K562 (cell line): Measurements from ENCODE around the gene FBXO4. TPM values are rescaled to one million over a fixed set of nuclear protein-coding genes. Genes with fewer than 3 reads are reported as not detected.
A peak's percentile ranks its signal among the peaks of the same experiment; 100 is the strongest.

ENCODE experiments used
- ATAC-seq: fragments of 200-7000 bp; cut with Tn5 transposase; 3 replicates; pipeline ENCODE4 v1.9.1; 2020; ENCODE audit warnings: moderate library complexity
- BruUV-seq: library from RNA; stranded (reverse); fragments of 400-500 nt; replicated peaks from 2 replicates; lab custom pipeline; 2021; lab: Mats Ljungman, UMichigan
- CTCF ChIA-PET: fragments of 300-600 bp; formaldehyde crosslinking; extraction: SDS; loops from one replicate; lab custom pipeline; 2021; ENCODE audit warnings: low intra/inter-chr PET ratio; lab: Yijun Ruan, JAX
- POLR2A ChIA-PET: fragments of 300-600, 350-650 bp; sonication (Branson Sonifier 250); formaldehyde crosslinking; extraction: SDS; loops from one replicate; lab custom pipeline; 2021; ENCODE audit warnings: antibody characterized with exemption, inconsistent platforms; lab: Yijun Ruan, JAX
- DNase-seq, 4 experiments: peaks; one replicate each; pipeline versions ENCODE4 v3.0.0 to v3.0.0-alpha.2; 2011 to 2018; ENCODE audit warnings: low spot score in 3 of 4, mixed read lengths in 3 of 4; ENCODE audit errors: extremely low read depth in 1 of 4
- FAIRE-seq: peaks from 2 replicates; lab custom pipeline; 2011; peaks lifted over from hg19 to GRCh38; lab: Jason Lieb, UNC
- H2AFZ ChIP-seq: 2 replicates; pipeline ENCODE4 v1.6.0; 2011; ENCODE audit warnings: low read depth, low read length, control low read depth, inconsistent platforms
- H3K27ac ChIP-seq: fragments of 200-600 bp; 3 replicates; pipeline ENCODE4 v1.8.0; 2011; ENCODE audit warnings: low read depth, mild to moderate bottlenecking, control low read depth, inconsistent platforms, low read length, moderate library complexity, mixed read lengths; ENCODE audit errors: extremely low read depth
- H3K27me3 ChIP-seq, 2 experiments: fragments of 300-600 bp in 1 of 2; 2 replicates in 1 of 2; 3 replicates in 1 of 2; pipeline versions ENCODE4 v1.6.0 to v1.8.0; 2011; ENCODE audit warnings: inconsistent platforms in 2 of 2, low read length in 2 of 2, mild to moderate bottlenecking in 1 of 2, mixed read lengths in 1 of 2, moderate library complexity in 1 of 2; ENCODE audit not compliant: control insufficient read depth in 2 of 2, insufficient read depth in 2 of 2
- H3K36me3 ChIP-seq: fragments of 300-600 bp; 3 replicates; pipeline ENCODE4 v1.8.0; 2011; ENCODE audit warnings: mild to moderate bottlenecking, low read length, inconsistent platforms; ENCODE audit not compliant: control insufficient read depth, insufficient read depth
- H3K4me1 ChIP-seq, 2 experiments: fragments of 200-600 bp in 1 of 2; replicated peaks in 1 of 2; 2 replicates in 1 of 2; 3 replicates in 1 of 2; pipeline versions ENCODE4 v1.5.1 to v1.8.0; 2011; ENCODE audit warnings: inconsistent platforms in 2 of 2, low read length in 2 of 2, mild to moderate bottlenecking in 1 of 2, mixed read lengths in 1 of 2, moderate library complexity in 1 of 2; ENCODE audit not compliant: control insufficient read depth in 2 of 2, insufficient read depth in 2 of 2
- H3K4me2 ChIP-seq: 2 replicates; pipeline ENCODE4 v1.6.1; 2011; ENCODE audit warnings: low read length, control low read depth, inconsistent platforms, mixed read lengths; ENCODE audit not compliant: insufficient read depth
- H3K4me3 ChIP-seq: fragments of 200-600 bp; sonication (generic), shearing (Covaris generic); 2 replicates; pipeline ENCODE4 v1.5.1; 2016; ENCODE audit warnings: control low read depth, inconsistent platforms
- H3K79me2 ChIP-seq: fragments of 200-600 bp; 3 replicates; pipeline ENCODE4 v1.8.0; 2011; ENCODE audit warnings: low read length, inconsistent platforms; ENCODE audit not compliant: control insufficient read depth, insufficient read depth
- H3K9ac ChIP-seq, 2 experiments: 2 replicates each; pipeline versions ENCODE4 v1.6.0 to v1.6.1; 2011; ENCODE audit warnings: low read depth in 2 of 2, low read length in 2 of 2, control low read depth in 1 of 2, inconsistent platforms in 1 of 2, mild to moderate bottlenecking in 1 of 2, mixed read lengths in 1 of 2; ENCODE audit not compliant: insufficient read depth in 1 of 2
- H3K9me1 ChIP-seq: one replicate; pipeline ENCODE4 v1.6.0; 2011; ENCODE audit warnings: inconsistent platforms, mild to moderate bottlenecking, low read length, moderate library complexity; ENCODE audit not compliant: control insufficient read depth, insufficient read depth
- H3K9me3 ChIP-seq: replicated peaks from 2 replicates; pipeline ENCODE4 v1.5.1; 2011; ENCODE audit warnings: low read depth, low read length, inconsistent platforms; ENCODE audit not compliant: control insufficient read depth, insufficient read depth
- H4K20me1 ChIP-seq: replicated peaks from 2 replicates; pipeline ENCODE4 v1.6.1; 2011; ENCODE audit warnings: low read length, inconsistent platforms, mixed read lengths; ENCODE audit not compliant: control insufficient read depth, insufficient read depth
- ASH1L ChIP-seq: fragments of 450-650 bp; IDR thresholded peaks from 2 replicates; pipeline ENCODE4 v1.6.1; 2018; ENCODE audit warnings: borderline replicate concordance, mild to moderate bottlenecking, low read depth; ENCODE audit not compliant: partially characterized antibody
- CBX3 ChIP-seq, 2 experiments: IDR thresholded peaks; 1 replicate in 1 of 2; 2 replicates in 1 of 2; pipeline ENCODE4 v1.6.1; 2012; ENCODE audit warnings: inconsistent platforms in 2 of 2, low read length in 2 of 2, borderline replicate concordance in 1 of 2, control low read depth in 1 of 2
- DIDO1 ChIP-seq: fragments of 450-650 bp; IDR thresholded peaks from 2 replicates; pipeline ENCODE4 v1.6.1; 2016; ENCODE audit warnings: low read depth, missing biosample characterization, missing genetic modification characterization
- ELF2 ChIP-seq: fragments of 250-450 bp; sonication (Bioruptor Pico); IDR thresholded peaks from 2 replicates; pipeline ENCODE4 v1.5.0; 2021; ENCODE audit warnings: mild to moderate bottlenecking
- ETV5 ChIP-seq: sonication (generic); formaldehyde crosslinking; IDR thresholded peaks from 2 replicates; pipeline ENCODE4 v1.4.0; 2020; ENCODE audit warnings: low read depth, mild to moderate bottlenecking, missing genetic modification reagents
- GTF2F1 ChIP-seq: IDR thresholded peaks from 2 replicates; pipeline ENCODE4 v1.6.1; 2011; ENCODE audit warnings: low read depth, low read length, improper control_type of control experiment
- RBM14 ChIP-seq: fragments of 200-400 bp; formaldehyde crosslinking; IDR thresholded peaks from 2 replicates; pipeline ENCODE4 v1.6.1; 2018; ENCODE audit warnings: low read depth, mild to moderate bottlenecking, low read length, moderate library complexity, borderline replicate concordance; ENCODE audit not compliant: insufficient read depth
- RHOXF2B ChIP-seq: fragments of 250-450 bp; sonication (Bioruptor Pico); conservative IDR thresholded peaks from 2 replicates; pipeline ENCODE4 v1.5.1; 2021
- TAF7 ChIP-seq: fragments of 450-650 bp; IDR thresholded peaks from 2 replicates; pipeline ENCODE4 v1.6.1; 2016; ENCODE audit warnings: missing genetic modification characterization, missing compliant biosample characterization
- TEAD2 ChIP-seq: fragments of 450-650 bp; IDR thresholded peaks from 2 replicates; pipeline ENCODE4 v1.6.1; 2016; ENCODE audit warnings: missing genetic modification characterization, control low read depth, missing compliant biosample characterization
- TGIF2 ChIP-seq: sonication (generic); formaldehyde crosslinking; IDR thresholded peaks from 2 replicates; pipeline ENCODE4 v1.8.1; 2022; ENCODE audit warnings: mild to moderate bottlenecking, missing genetic modification reagents, moderate library complexity
- ZC3H11A ChIP-seq: IDR thresholded peaks from 2 replicates; pipeline ENCODE4 v1.6.1; 2012; ENCODE audit warnings: low read depth, low read length, improper control_type of control experiment
- ZC3H4 ChIP-seq: sonication (generic); formaldehyde crosslinking; IDR thresholded peaks from 2 replicates; pipeline ENCODE4 v1.9.0; 2021; ENCODE audit warnings: missing genetic modification reagents, borderline replicate concordance
- ZFX ChIP-seq: sonication (generic); formaldehyde crosslinking; IDR thresholded peaks from 2 replicates; pipeline ENCODE4 v1.8.0; 2022; ENCODE audit warnings: mild to moderate bottlenecking, missing genetic modification reagents, moderate library complexity
- ZNF263 ChIP-seq: sonication (generic); formaldehyde crosslinking; IDR thresholded peaks from 2 replicates; pipeline ENCODE4 v1.8.0; 2022; ENCODE audit warnings: mild to moderate bottlenecking, missing genetic modification reagents, borderline replicate concordance
- ZNF408 ChIP-seq: fragments of 250-450 bp; sonication (Bioruptor Pico); IDR thresholded peaks from 2 replicates; pipeline ENCODE4 v1.4.0; 2020; ENCODE audit warnings: low read depth, mild to moderate bottlenecking, moderate library complexity
- ZNF583 ChIP-seq: fragments of 250-450 bp; sonication (Bioruptor Pico); IDR thresholded peaks from 2 replicates; pipeline ENCODE4 v1.4.0; 2020
- WGBS: fragments of 100-300 bp; shearing (Covaris generic); methylation state at CpG from one replicate; pipeline ENCODE4 v1.1.6; 2016; ENCODE audit warnings: low coverage, mixed read lengths; ENCODE audit not compliant: insufficient coverage; ENCODE audit errors: missing lambda C conversion rate; 5-methylcytosine and 5-hydroxymethylcytosine counted together
- in situ Hi-C: fragments of 300-500 bp; cut with MboI; formaldehyde crosslinking; loops from 4 replicates; pipeline ENCODE4 v1.15.0; 2018; ENCODE audit warnings: inconsistent platforms, mixed read lengths
- intact Hi-C: fragments of 100-400 bp; cut with micrococcal nuclease; formaldehyde crosslinking; loops from 2 replicates; pipeline ENCODE4 v1.14.2; 2022
- polyA plus RNA-seq, 8 experiments: library from polyadenylated mRNA; depleted of rRNA in 4 of 8; stranded (reverse) in 5 of 8; unstranded in 3 of 8; fragments of >200 nt; fragmentation: Nextera tagmentation in 2 of 8; fragmentation: Illumina TruSeq in 1 of 8; extraction: Ambion mirVana in 2 of 8; extraction: Trizol in 1 of 8; gene quantifications; 2 replicates each; pipeline versions ENCODE4 v1.2.1 to v1.2.3, GENCODE V29; 2011 to 2014; ENCODE audit warnings: inconsistent platforms in 1 of 8, missing spikeins in 1 of 8
- total RNA-seq, 7 experiments: library from RNA; depleted of rRNA in 6 of 7; stranded (reverse); fragments of >200 nt in 6 of 7; fragmentation: Illumina TruSeq in 2 of 7; extraction: Trizol in 2 of 7; gene quantifications; 2 replicates each; pipeline versions ENCODE4 v1.2.1 to v1.2.3, GENCODE V29; 2011 to 2021; ENCODE audit warnings: low replicate concordance in 1 of 7
- TF ChIP-seq, protein P1 (sequence below), 2 experiments: IDR thresholded peaks; 2 replicates each; pipeline ENCODE4 v1.6.1; 2011; ENCODE audit warnings: borderline replicate concordance in 1 of 2, control low read depth in 1 of 2, low read depth in 1 of 2, low read length in 1 of 2, mild to moderate bottlenecking in 1 of 2, mixed read lengths in 1 of 2, moderate library complexity in 1 of 2; ENCODE audit not compliant: insufficient read depth in 1 of 2, insufficient read length in 1 of 2, poor library complexity in 1 of 2, severe bottlenecking in 1 of 2; ENCODE audit errors: extremely low read depth in 1 of 2
- TF ChIP-seq, protein P2 (sequence below): sonication (generic); formaldehyde crosslinking; IDR thresholded peaks from 2 replicates; pipeline ENCODE4 v1.9.0; 2022; ENCODE audit warnings: mild to moderate bottlenecking, missing genetic modification reagents
- TF ChIP-seq, protein P3 (sequence below): sonication (generic); formaldehyde crosslinking; IDR thresholded peaks from 2 replicates; pipeline ENCODE4 v1.5.0; 2020; ENCODE audit warnings: missing genetic modification reagents

The FBXO4 gene
- total and polyA plus RNA-seq, 9 of the 15 experiments (the other 6 are each of a cell fraction or from before 2014, with no cell fraction given) = 5.9 to 33.4 (median 19.6) TPM

DNA sequence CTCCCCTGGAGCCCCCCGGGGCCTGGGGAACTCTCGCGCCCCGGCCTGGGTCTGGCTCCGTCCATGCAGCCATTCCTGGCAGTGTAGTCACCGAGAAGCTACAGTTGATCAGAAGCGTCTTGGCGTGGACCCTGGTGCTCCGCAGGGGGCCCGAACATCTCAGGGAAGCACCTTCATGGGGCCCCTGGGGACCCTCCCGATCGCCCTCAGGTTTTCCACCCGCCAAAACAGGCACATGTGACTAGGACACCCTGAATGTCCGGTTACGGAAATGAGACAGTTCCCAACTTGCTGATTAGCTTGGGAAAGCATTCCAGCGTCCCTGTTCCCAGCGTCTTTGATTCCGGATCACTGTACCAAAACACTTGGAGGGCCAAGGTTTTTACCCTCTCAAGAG, 472 bp downstream of the FBXO4 start:
- H3K36me3 ChIP-seq = peaks cover 34% of the 10 kb centered on the region; the same call in 2 of the 3 replicates
- in situ Hi-C loops (no loop called here), intact Hi-C loops (loop anchor here (1.0 to 2.0 kb wide), 3 partner anchors 21 to 69 kb away; partner anchors contain the start of gene RIMOC1)
- BruUV-seq = no TSS peak
- H4K20me1 ChIP-seq = no peaks in the 10 kb centered on the region
- peak overlapping the region; percentile 91 to 99 for H3K9ac ChIP-seq
- no peaks in the 10 kb centered on the region; the same call in 1 of the 2 replicates for H3K9me3 ChIP-seq
- H3K4me3 ChIP-seq = peak overlapping the region; percentile 66
- H3K4me2 ChIP-seq = peak overlapping the region; percentile 94
- ATAC-seq = peak; percentile 73
- ChIA-PET CTCF (interaction anchor here (1.0 kb wide), 1 partner anchor 68 kb away, joined by 5 read pairs; no protein-coding TSS in a partner anchor), POLR2A (interaction anchor here (0.9 to 1.9 kb wide), 10 partner anchors 9 to 59 kb away, joined by 3 to 10 read pairs (median 4); partner anchors contain the start of gene RIMOC1)
- peaks cover 27% of the 10 kb centered on the region for H3K79me2 ChIP-seq
- H3K4me1 ChIP-seq = peaks cover 9 to 13% of the 10 kb centered on the region in 2 experiments; a peak in 3 of 5 replicates
- peak overlapping the region; percentile 100 for H2AFZ ChIP-seq
- peak; percentile 54 to 76 (median 70) for DNase-seq
- no peaks in the 10 kb centered on the region for H3K9me1 ChIP-seq
- no peaks in the 10 kb centered on the region for H3K27me3 ChIP-seq
- no peak for FAIRE-seq
- peak overlapping the region; percentile 91 for H3K27ac ChIP-seq
- 0% methylated on average over 14 of the region's 18 CpGs for WGBS
- no peak for TF ChIP-seq ZNF583 (CRISPR knock-in tag)
- no peak for TF ChIP-seq ASH1L
- TF ChIP-seq TEAD2 (tag) = no peak
- no peak for TF ChIP-seq TAF7 (tag)
- TF ChIP-seq ETV5 (CRISPR knock-in tag) = no peak
- no peak for TF ChIP-seq GTF2F1
- TF ChIP-seq, protein P1, sequence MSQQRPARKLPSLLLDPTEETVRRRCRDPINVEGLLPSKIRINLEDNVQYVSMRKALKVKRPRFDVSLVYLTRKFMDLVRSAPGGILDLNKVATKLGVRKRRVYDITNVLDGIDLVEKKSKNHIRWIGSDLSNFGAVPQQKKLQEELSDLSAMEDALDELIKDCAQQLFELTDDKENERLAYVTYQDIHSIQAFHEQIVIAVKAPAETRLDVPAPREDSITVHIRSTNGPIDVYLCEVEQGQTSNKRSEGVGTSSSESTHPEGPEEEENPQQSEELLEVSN (IDR thresholded peaks at IDR 0.05; ENCODE audit: borderline replicate concordance in 1 of 2, extremely low read depth in 1 of 2, insufficient read depth in 1 of 2, insufficient read length in 1 of 2, low read depth in 1 of 2, low read length in 1 of 2, poor library complexity in 1 of 2, severe bottlenecking in 1 of 2) = peak in 1 of 2 experiments; percentile 81
- no peak for TF ChIP-seq ZNF408 (CRISPR knock-in tag)
- no peak for TF ChIP-seq CBX3 (IDR thresholded peaks at IDR 0.05; ENCODE audit: borderline replicate concordance in 1 of 2, low read length in 2 of 2)
- 0 out of 2 replicates have a peak, but pooled peaks have one; percentile 81 for TF ChIP-seq ZC3H4
- no peak for TF ChIP-seq ZC3H11A
- 0 out of 2 replicates have a peak, but pooled peaks have one; percentile 7 for TF ChIP-seq RBM14
- TF ChIP-seq RHOXF2B (CRISPR knock-in tag) = no peak
- 0 out of 2 replicates have a peak, but pooled peaks have one; percentile 75 for TF ChIP-seq ZFX
- TF ChIP-seq TGIF2 (CRISPR knock-in tag) = no peak
- TF ChIP-seq DIDO1 = no peak
- TF ChIP-seq ZNF263 (CRISPR knock-in tag) = no peak
- TF ChIP-seq, protein P2, sequence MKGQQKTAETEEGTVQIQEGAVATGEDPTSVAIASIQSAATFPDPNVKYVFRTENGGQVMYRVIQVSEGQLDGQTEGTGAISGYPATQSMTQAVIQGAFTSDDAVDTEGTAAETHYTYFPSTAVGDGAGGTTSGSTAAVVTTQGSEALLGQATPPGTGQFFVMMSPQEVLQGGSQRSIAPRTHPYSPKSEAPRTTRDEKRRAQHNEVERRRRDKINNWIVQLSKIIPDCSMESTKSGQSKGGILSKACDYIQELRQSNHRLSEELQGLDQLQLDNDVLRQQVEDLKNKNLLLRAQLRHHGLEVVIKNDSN (CRISPR knock-in tag) = peak; percentile 36; the same call in 1 of the 2 replicates
- TF ChIP-seq ELF2 (CRISPR knock-in tag) = no peak
- TF ChIP-seq, protein P3, sequence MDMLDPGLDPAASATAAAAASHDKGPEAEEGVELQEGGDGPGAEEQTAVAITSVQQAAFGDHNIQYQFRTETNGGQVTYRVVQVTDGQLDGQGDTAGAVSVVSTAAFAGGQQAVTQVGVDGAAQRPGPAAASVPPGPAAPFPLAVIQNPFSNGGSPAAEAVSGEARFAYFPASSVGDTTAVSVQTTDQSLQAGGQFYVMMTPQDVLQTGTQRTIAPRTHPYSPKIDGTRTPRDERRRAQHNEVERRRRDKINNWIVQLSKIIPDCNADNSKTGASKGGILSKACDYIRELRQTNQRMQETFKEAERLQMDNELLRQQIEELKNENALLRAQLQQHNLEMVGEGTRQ (CRISPR knock-in tag) = peak; percentile 57
